Measurements from ENCODE around the gene FAM83C.

Gene FAM83C

GRCh38 chr20:35299780-35300179, 7.6 kb upstream of the FAM83C start:
- DNase-seq (ENCODE audit: low read depth, low spot score), result no peak

- no peak for DNase-seq (ENCODE audit: low read depth, low spot score)
Observed at GRCh38 chr20:35298264-35298663, 6.0 kb upstream of the FAM83C start.

- DNase-seq (ENCODE audit: low read depth, low spot score), result no peak
Observed at GRCh38 chr20:35297740-35298139, 5.5 kb upstream of the FAM83C start.

GRCh38 chr20:35297155-35297554, 4.9 kb upstream of the FAM83C start:
- DNase-seq (ENCODE audit: low read depth, low spot score), result no peak

GRCh38 chr20:35296101-35296554, 3.9 kb upstream of the FAM83C start:
- no peak for DNase-seq (ENCODE audit: low read depth, low spot score)

GRCh38 chr20:35295674-35296073, 3.4 kb upstream of the FAM83C start:
- DNase-seq (ENCODE audit: low read depth, low spot score), result no peak

GRCh38 chr20:35295058-35295457, 2.8 kb upstream of the FAM83C start:
- DNase-seq (ENCODE audit: low read depth, low spot score), result no peak

GRCh38 chr20:35294293-35294685, 2.1 kb upstream of the FAM83C start:
- no peak for DNase-seq (ENCODE audit: low read depth, low spot score)

GRCh38 chr20:35293303-35294292, 1.4 kb upstream of the FAM83C start:
- DNase-seq (ENCODE audit: low read depth, low spot score), result no peak

GRCh38 chr20:35292504-35293285, 470 bp upstream of the FAM83C start:
- DNase-seq (ENCODE audit: low read depth, low spot score), result no peak

GRCh38 chr20:35290887-35291417, 1.3 kb downstream of the FAM83C start:
- no peak for DNase-seq (ENCODE audit: low read depth, low spot score)

GRCh38 chr20:35290186-35290886, 1.9 kb downstream of the FAM83C start:
- DNase-seq (ENCODE audit: low read depth, low spot score), result no peak

- no peak for DNase-seq (ENCODE audit: low read depth, low spot score)
Observed at GRCh38 chr20:35288325-35289060, 3.7 kb downstream of the FAM83C start.

GRCh38 chr20:35287509-35288324, 4.5 kb downstream of the FAM83C start:
- no peak for DNase-seq (ENCODE audit: low read depth, low spot score)

GRCh38 chr20:35286899-35287508, 5.2 kb downstream of the FAM83C start:
- no peak for DNase-seq (ENCODE audit: low read depth, low spot score)

- no peak for DNase-seq (ENCODE audit: low read depth, low spot score)
Observed at GRCh38 chr20:35286077-35286898, 5.9 kb downstream of the FAM83C start.

- no peak for DNase-seq (ENCODE audit: low read depth, low spot score)
Observed at GRCh38 chr20:35285806-35286076, 6.5 kb downstream of the FAM83C start.

GRCh38 chr20:35284992-35285805, 7.0 kb downstream of the FAM83C start:
- DNase-seq (ENCODE audit: low read depth, low spot score), result no peak

Measured in activated naive CD8-positive, alpha-beta T cell treated with anti-CD3 and anti-CD28 coated beads, Interleukin-2, amount 50 U/mL, for 16 hours (primary cell).